Activated CD8-positive, alpha-beta memory T cell treated with anti-CD3 and anti-CD28 coated beads, Interleukin-2, amount 10 ng/mL, durations not matched to agents 7 days and 5 days (primary cell): ENCODE data around the gene PHLDB2. TPM values are rescaled to one million over a fixed set of nuclear protein-coding genes. Genes with fewer than 3 reads are reported as not detected.

Source experiments
- ATAC-seq: fragments of 150-1000 bp; cut with Tn5 transposase; one replicate; pipeline ENCODE4 v1.10.0; 2021; ENCODE audit warnings: moderate library complexity
- CTCF ChIA-PET: fragments of 350-600 bp; sonication (Branson Sonifier 250); formaldehyde crosslinking; loops from one replicate; lab custom pipeline; 2021; ENCODE audit warnings: antibody characterized with exemption; lab: Charles Lee
- DNase-seq: peaks from one replicate; pipeline ENCODE4 v3.0.0-alpha.2; 2020
- H3K27ac Mint-ChIP-seq: one replicate; pipeline ENCODE4 v1.8.0; 2021; ENCODE audit warnings: mild to moderate bottlenecking, mixed read lengths
- H3K27me3 Mint-ChIP-seq: one replicate; pipeline ENCODE4 v1.8.0; 2021; ENCODE audit warnings: mixed read lengths
- H3K36me3 Mint-ChIP-seq: one replicate; pipeline ENCODE4 v1.8.0; 2021; ENCODE audit warnings: mild to moderate bottlenecking, mixed read lengths
- H3K4me1 Mint-ChIP-seq: one replicate; pipeline ENCODE4 v1.8.0; 2021; ENCODE audit warnings: mixed read lengths
- H3K4me3 Mint-ChIP-seq: one replicate; pipeline ENCODE4 v1.8.0; 2021; ENCODE audit warnings: mild to moderate bottlenecking, moderate library complexity, mixed read lengths
- H3K9me3 Mint-ChIP-seq: one replicate; pipeline ENCODE4 v1.8.0; 2022; ENCODE audit warnings: low read depth, mixed read lengths
- total RNA-seq, 2 experiments: library from RNA; stranded (reverse); gene quantifications; one replicate each; pipeline ENCODE4 v1.2.3, GENCODE V29; 2021

PHLDB2 gene
- total RNA-seq, 2 experiments from 2014 or later, result 4.4 to 4.8 TPM

GRCh38 chr3:111926266-111926676 lies 67.2 kb downstream of the PHLDB2 start:
- no peak overlapping the region for H3K4me3 Mint-ChIP-seq
- no peak for DNase-seq
- CTCF ChIA-PET, result interaction anchor here (1.2 kb wide), 1 partner anchor 209 kb away, joined by 3 read pairs; no protein-coding TSS in a partner anchor
- H3K9me3 Mint-ChIP-seq, result no peaks in the 10 kb centered on the region
- H3K27ac Mint-ChIP-seq, result no peak overlapping the region
- H3K36me3 Mint-ChIP-seq, result no peaks in the 10 kb centered on the region
- no peak for ATAC-seq
- H3K27me3 Mint-ChIP-seq, result no peaks in the 10 kb centered on the region
- no peaks in the 10 kb centered on the region for H3K4me1 Mint-ChIP-seq

GRCh38 chr3:111928613-111929012 lies 69.5 kb downstream of the PHLDB2 start:
- Mint-ChIP-seq H3K27me3 (no peaks in the 10 kb centered on the region), H3K36me3 (no peaks in the 10 kb centered on the region), H3K4me3 (no peak overlapping the region), H3K27ac (no peak overlapping the region), H3K9me3 (no peaks in the 10 kb centered on the region), H3K4me1 (no peaks in the 10 kb centered on the region)
- no peak for ATAC-seq
- no peak for DNase-seq
- CTCF ChIA-PET, result no interaction called here

GRCh38 chr3:111929484-111929883 lies 70.4 kb downstream of the PHLDB2 start:
- CTCF ChIA-PET, result no interaction called here
- peaks cover under 1% of the 10 kb centered on the region for H3K4me1 Mint-ChIP-seq

GRCh38 chr3:111932946-111933345 lies 73.9 kb downstream of the PHLDB2 start:
- Mint-ChIP-seq H3K9me3 (no peaks in the 10 kb centered on the region), H3K27ac (no peak overlapping the region), H3K4me3 (no peak overlapping the region), H3K36me3 (no peaks in the 10 kb centered on the region), H3K27me3 (no peaks in the 10 kb centered on the region), H3K4me1 (peaks cover 1% of the 10 kb centered on the region)
- ATAC-seq, result no peak
- CTCF ChIA-PET, result interaction anchor here (1.3 kb wide), 1 partner anchor 216 kb away, joined by 3 read pairs; no protein-coding TSS in a partner anchor
- no peak for DNase-seq

More at GRCh38 chr3:111929484-111929883, 70.4 kb downstream of the PHLDB2 start:
- DNase-seq (no peak), ATAC-seq (no peak)
- Mint-ChIP-seq H3K9me3 (no peaks in the 10 kb centered on the region), H3K36me3 (no peaks in the 10 kb centered on the region), H3K27ac (no peak overlapping the region), H3K4me3 (no peak overlapping the region), H3K27me3 (no peaks in the 10 kb centered on the region)

- H3K9me3 Mint-ChIP-seq, result no peaks in the 10 kb centered on the region
- H3K4me3 Mint-ChIP-seq, result no peak overlapping the region
- ATAC-seq, result no peak
- no peak for DNase-seq
- peaks cover 1% of the 10 kb centered on the region for H3K4me1 Mint-ChIP-seq
- no peak overlapping the region for H3K27ac Mint-ChIP-seq
- no peaks in the 10 kb centered on the region for H3K27me3 Mint-ChIP-seq
- CTCF ChIA-PET, result no interaction called here
- peaks cover 1% of the 10 kb centered on the region for H3K36me3 Mint-ChIP-seq
Observed at GRCh38 chr3:111936191-111936841, 77.3 kb downstream of the PHLDB2 start.

- no peak for DNase-seq
- Mint-ChIP-seq H3K4me1 (peaks cover 1% of the 10 kb centered on the region), H3K27ac (no peak overlapping the region), H3K4me3 (no peak overlapping the region), H3K9me3 (no peaks in the 10 kb centered on the region), H3K36me3 (peaks cover 1% of the 10 kb centered on the region), H3K27me3 (no peaks in the 10 kb centered on the region)
- CTCF ChIA-PET, result no interaction called here
- ATAC-seq, result no peak
Observed at GRCh38 chr3:111936967-111937366, 77.9 kb downstream of the PHLDB2 start.

GRCh38 chr3:111937871-111938270 lies 78.8 kb downstream of the PHLDB2 start:
- CTCF ChIA-PET, result no interaction called here
- H3K27me3 Mint-ChIP-seq, result no peaks in the 10 kb centered on the region
- ATAC-seq, result no peak

GRCh38 chr3:111939873-111940272 lies 80.8 kb downstream of the PHLDB2 start:
- Mint-ChIP-seq H3K4me3 (no peak overlapping the region), H3K9me3 (no peaks in the 10 kb centered on the region), H3K27ac (no peak overlapping the region), H3K36me3 (peaks cover 1% of the 10 kb centered on the region), H3K27me3 (no peaks in the 10 kb centered on the region), H3K4me1 (no peaks in the 10 kb centered on the region)
- ATAC-seq (no peak), DNase-seq (no peak)
- CTCF ChIA-PET, result no interaction called here

More at GRCh38 chr3:111937871-111938270, 78.8 kb downstream of the PHLDB2 start:
- peaks cover 1% of the 10 kb centered on the region for H3K36me3 Mint-ChIP-seq
- H3K4me3 Mint-ChIP-seq, result no peak overlapping the region
- DNase-seq, result no peak
- H3K27ac Mint-ChIP-seq, result no peak overlapping the region
- H3K9me3 Mint-ChIP-seq, result no peaks in the 10 kb centered on the region
- H3K4me1 Mint-ChIP-seq, result peaks cover 1% of the 10 kb centered on the region

- H3K27me3 Mint-ChIP-seq, result no peaks in the 10 kb centered on the region
- DNase-seq, result no peak
- no peak for ATAC-seq
- CTCF ChIA-PET, result no interaction called here
- no peak overlapping the region for H3K27ac Mint-ChIP-seq
- H3K4me3 Mint-ChIP-seq, result no peak overlapping the region
- H3K4me1 Mint-ChIP-seq, result no peaks in the 10 kb centered on the region
- H3K9me3 Mint-ChIP-seq, result no peaks in the 10 kb centered on the region
- H3K36me3 Mint-ChIP-seq, result peaks cover 1% of the 10 kb centered on the region
Observed at GRCh38 chr3:111943533-111943932, 84.5 kb downstream of the PHLDB2 start.

GRCh38 chr3:111944372-111944771 lies 85.3 kb downstream of the PHLDB2 start:
- H3K27ac Mint-ChIP-seq, result no peak overlapping the region
- no peaks in the 10 kb centered on the region for H3K9me3 Mint-ChIP-seq
- no peaks in the 10 kb centered on the region for H3K4me1 Mint-ChIP-seq
- DNase-seq, result no peak
- CTCF ChIA-PET, result no interaction called here
- H3K36me3 Mint-ChIP-seq, result peaks cover 1% of the 10 kb centered on the region
- H3K4me3 Mint-ChIP-seq, result no peak overlapping the region
- ATAC-seq, result no peak
- no peaks in the 10 kb centered on the region for H3K27me3 Mint-ChIP-seq

- no peaks in the 10 kb centered on the region for H3K36me3 Mint-ChIP-seq
- no peaks in the 10 kb centered on the region for H3K4me1 Mint-ChIP-seq
- H3K27me3 Mint-ChIP-seq, result no peaks in the 10 kb centered on the region
- DNase-seq (no peak), ATAC-seq (no peak)
- no peak overlapping the region for H3K27ac Mint-ChIP-seq
- no peak overlapping the region for H3K4me3 Mint-ChIP-seq
- CTCF ChIA-PET, result no interaction called here
- H3K9me3 Mint-ChIP-seq, result no peaks in the 10 kb centered on the region
Observed at GRCh38 chr3:111947231-111947630, 88.2 kb downstream of the PHLDB2 start.

GRCh38 chr3:111948786-111949185 lies 89.7 kb downstream of the PHLDB2 start:
- no peak for DNase-seq
- ATAC-seq, result no peak
- Mint-ChIP-seq H3K27ac (no peak overlapping the region), H3K4me3 (no peak overlapping the region), H3K36me3 (no peaks in the 10 kb centered on the region), H3K9me3 (no peaks in the 10 kb centered on the region), H3K4me1 (no peaks in the 10 kb centered on the region), H3K27me3 (no peaks in the 10 kb centered on the region)
- CTCF ChIA-PET, result no interaction called here

GRCh38 chr3:111949712-111950111 lies 90.6 kb downstream of the PHLDB2 start:
- CTCF ChIA-PET, result no interaction called here
- ATAC-seq, result no peak
- Mint-ChIP-seq H3K27ac (no peak overlapping the region), H3K27me3 (no peaks in the 10 kb centered on the region), H3K4me1 (no peaks in the 10 kb centered on the region), H3K4me3 (no peak overlapping the region), H3K36me3 (no peaks in the 10 kb centered on the region), H3K9me3 (no peaks in the 10 kb centered on the region)
- DNase-seq, result no peak

GRCh38 chr3:111951032-111951431 lies 92.0 kb downstream of the PHLDB2 start:
- CTCF ChIA-PET, result interaction anchor here (0.7 kb wide), 1 partner anchor 17 kb away, joined by 3 read pairs; no protein-coding TSS in a partner anchor
- Mint-ChIP-seq H3K4me3 (no peak overlapping the region), H3K27me3 (no peaks in the 10 kb centered on the region)

More at GRCh38 chr3:111951032-111951431, 92.0 kb downstream of the PHLDB2 start:
- Mint-ChIP-seq H3K36me3 (no peaks in the 10 kb centered on the region), H3K4me1 (no peaks in the 10 kb centered on the region), H3K9me3 (no peaks in the 10 kb centered on the region), H3K27ac (no peak overlapping the region)
- DNase-seq, result no peak
- no peak for ATAC-seq
